HG03457 (cell line): ENCODE results near the gene GRIA1.
"Not testable (repeated sequence)": the region's sequence is repeated elsewhere in the genome, so short reads cannot be mapped to it uniquely, and the experiment has no call there.

Experiments
- ATAC-seq: cut with Tn5 transposase; IDR thresholded peaks from one replicate; pipeline ENCODE4 v1.9.1; 2021; ENCODE audit warnings: moderate number of reproducible peaks; ENCODE audit not compliant: unreplicated experiment

Gene GRIA1

GRCh38 chr5:153816870-153817269 lies 326.4 kb downstream of the GRIA1 start:
- no peak for ATAC-seq

GRCh38 chr5:153818626-153819025 lies 328.2 kb downstream of the GRIA1 start:
- ATAC-seq = no peak

- ATAC-seq = no peak
Observed at GRCh38 chr5:153823036-153823435, 332.6 kb downstream of the GRIA1 start.

GRCh38 chr5:153824909-153825308 lies 334.4 kb downstream of the GRIA1 start:
- no peak for ATAC-seq

- no peak for ATAC-seq
Observed at GRCh38 chr5:153827397-153827796, 336.9 kb downstream of the GRIA1 start.

- ATAC-seq = no peak
Observed at GRCh38 chr5:153829510-153830065, 339.1 kb downstream of the GRIA1 start.

GRCh38 chr5:153831973-153832372 lies 341.5 kb downstream of the GRIA1 start:
- ATAC-seq = no peak

GRCh38 chr5:153835891-153836515 lies 345.5 kb downstream of the GRIA1 start:
- ATAC-seq = no peak

- ATAC-seq = not testable (repeated sequence)
Observed at GRCh38 chr5:153849303-153850113, 359.0 kb downstream of the GRIA1 start.

GRCh38 chr5:153860195-153860886 lies 369.9 kb downstream of the GRIA1 start:
- ATAC-seq = no peak

GRCh38 chr5:153862906-153863305 lies 372.4 kb downstream of the GRIA1 start:
- ATAC-seq = not testable (repeated sequence)
